K562 (cell line): ENCODE measurements around the gene C1R. TPM values are rescaled to one million over a fixed set of nuclear protein-coding genes. Genes with fewer than 3 reads are reported as not detected.

Source experiments
- ATAC-seq: fragments of 200-7000 bp; cut with Tn5 transposase; 3 replicates; pipeline ENCODE4 v1.9.1; 2020; ENCODE audit warnings: moderate library complexity
- BruUV-seq: library from RNA; stranded (reverse); fragments of 400-500 nt; replicated peaks from 2 replicates; lab custom pipeline; 2021; lab: Mats Ljungman, UMichigan
- CTCF ChIA-PET: fragments of 300-600 bp; formaldehyde crosslinking; extraction: SDS; loops from one replicate; lab custom pipeline; 2021; ENCODE audit warnings: low intra/inter-chr PET ratio; lab: Yijun Ruan, JAX
- POLR2A ChIA-PET: fragments of 300-600, 350-650 bp; sonication (Branson Sonifier 250); formaldehyde crosslinking; extraction: SDS; loops from one replicate; lab custom pipeline; 2021; ENCODE audit warnings: antibody characterized with exemption, inconsistent platforms; lab: Yijun Ruan, JAX
- DNase-seq, 4 experiments: peaks; one replicate each; pipeline versions ENCODE4 v3.0.0 to v3.0.0-alpha.2; 2011 to 2018; ENCODE audit warnings: low spot score in 3 of 4, mixed read lengths in 3 of 4; ENCODE audit errors: extremely low read depth in 1 of 4
- FAIRE-seq: peaks from 2 replicates; lab custom pipeline; 2011; peaks lifted over from hg19 to GRCh38; lab: Jason Lieb, UNC
- H2AFZ ChIP-seq: 2 replicates; pipeline ENCODE4 v1.6.0; 2011; ENCODE audit warnings: low read depth, low read length, control low read depth, inconsistent platforms
- H3K27ac ChIP-seq: fragments of 200-600 bp; 3 replicates; pipeline ENCODE4 v1.8.0; 2011; ENCODE audit warnings: low read depth, mild to moderate bottlenecking, control low read depth, inconsistent platforms, low read length, moderate library complexity, mixed read lengths; ENCODE audit errors: extremely low read depth
- H3K27me3 ChIP-seq, 2 experiments: fragments of 300-600 bp in 1 of 2; 2 replicates in 1 of 2; 3 replicates in 1 of 2; pipeline versions ENCODE4 v1.6.0 to v1.8.0; 2011; ENCODE audit warnings: inconsistent platforms in 2 of 2, low read length in 2 of 2, mild to moderate bottlenecking in 1 of 2, mixed read lengths in 1 of 2, moderate library complexity in 1 of 2; ENCODE audit not compliant: control insufficient read depth in 2 of 2, insufficient read depth in 2 of 2
- H3K36me3 ChIP-seq: fragments of 300-600 bp; 3 replicates; pipeline ENCODE4 v1.8.0; 2011; ENCODE audit warnings: mild to moderate bottlenecking, low read length, inconsistent platforms; ENCODE audit not compliant: control insufficient read depth, insufficient read depth
- H3K4me1 ChIP-seq, 2 experiments: fragments of 200-600 bp in 1 of 2; replicated peaks in 1 of 2; 2 replicates in 1 of 2; 3 replicates in 1 of 2; pipeline versions ENCODE4 v1.5.1 to v1.8.0; 2011; ENCODE audit warnings: inconsistent platforms in 2 of 2, low read length in 2 of 2, mild to moderate bottlenecking in 1 of 2, mixed read lengths in 1 of 2, moderate library complexity in 1 of 2; ENCODE audit not compliant: control insufficient read depth in 2 of 2, insufficient read depth in 2 of 2
- H3K4me2 ChIP-seq: 2 replicates; pipeline ENCODE4 v1.6.1; 2011; ENCODE audit warnings: low read length, control low read depth, inconsistent platforms, mixed read lengths; ENCODE audit not compliant: insufficient read depth
- H3K4me3 ChIP-seq: fragments of 200-600 bp; sonication (generic), shearing (Covaris generic); 2 replicates; pipeline ENCODE4 v1.5.1; 2016; ENCODE audit warnings: control low read depth, inconsistent platforms
- H3K79me2 ChIP-seq: fragments of 200-600 bp; 3 replicates; pipeline ENCODE4 v1.8.0; 2011; ENCODE audit warnings: low read length, inconsistent platforms; ENCODE audit not compliant: control insufficient read depth, insufficient read depth
- H3K9ac ChIP-seq, 2 experiments: 2 replicates each; pipeline versions ENCODE4 v1.6.0 to v1.6.1; 2011; ENCODE audit warnings: low read depth in 2 of 2, low read length in 2 of 2, control low read depth in 1 of 2, inconsistent platforms in 1 of 2, mild to moderate bottlenecking in 1 of 2, mixed read lengths in 1 of 2; ENCODE audit not compliant: insufficient read depth in 1 of 2
- H3K9me1 ChIP-seq: one replicate; pipeline ENCODE4 v1.6.0; 2011; ENCODE audit warnings: inconsistent platforms, mild to moderate bottlenecking, low read length, moderate library complexity; ENCODE audit not compliant: control insufficient read depth, insufficient read depth
- H3K9me3 ChIP-seq: replicated peaks from 2 replicates; pipeline ENCODE4 v1.5.1; 2011; ENCODE audit warnings: low read depth, low read length, inconsistent platforms; ENCODE audit not compliant: control insufficient read depth, insufficient read depth
- H4K20me1 ChIP-seq: replicated peaks from 2 replicates; pipeline ENCODE4 v1.6.1; 2011; ENCODE audit warnings: low read length, inconsistent platforms, mixed read lengths; ENCODE audit not compliant: control insufficient read depth, insufficient read depth
- ARHGAP35 ChIP-seq: fragments of 450-650 bp; IDR thresholded peaks from 2 replicates; pipeline ENCODE4 v1.6.1; 2018; ENCODE audit not compliant: partially characterized antibody
- CHCHD3 ChIP-seq: fragments of 250-450 bp; sonication (Bioruptor Pico); IDR thresholded peaks from 2 replicates; pipeline ENCODE4 v2.1.2; 2022; ENCODE audit warnings: mild to moderate bottlenecking
- EP300 ChIP-seq: IDR thresholded peaks from 2 replicates; pipeline ENCODE4 v1.6.1; 2012; ENCODE audit warnings: low read length, improper control_type of control experiment
- FOXA3 ChIP-seq, 2 experiments: fragments of 450-650 bp in 1 of 2; sonication (generic) in 1 of 2; formaldehyde crosslinking; IDR thresholded peaks in 1 of 2; conservative IDR thresholded peaks in 1 of 2; 2 replicates each; pipeline versions ENCODE4 v1.4.0 to v1.8.0; 2020 to 2022; ENCODE audit warnings: mild to moderate bottlenecking in 2 of 2, missing genetic modification reagents in 1 of 2
- IFI16 ChIP-seq: fragments of 250-450 bp; sonication (Bioruptor Pico); IDR thresholded peaks from 2 replicates; pipeline ENCODE4 v2.1.2; 2022; ENCODE audit warnings: mild to moderate bottlenecking, inconsistent platforms
- ILK ChIP-seq: fragments of 450-650 bp; IDR thresholded peaks from 2 replicates; pipeline ENCODE4 v1.6.1; 2016; ENCODE audit warnings: missing genetic modification characterization, low read depth, mild to moderate bottlenecking, missing compliant biosample characterization, moderate library complexity, borderline replicate concordance
- KDM4B ChIP-seq, 2 experiments: fragments of 450-650 bp in 1 of 2; sonication (generic) in 1 of 2; IDR thresholded peaks; 2 replicates each; pipeline ENCODE4 v1.6.1; 2016 to 2017; ENCODE audit warnings: borderline replicate concordance in 2 of 2, antibody characterized with exemption in 1 of 2, low read depth in 1 of 2, mild to moderate bottlenecking in 1 of 2
- MYNN ChIP-seq, 2 experiments: sonication (generic); formaldehyde crosslinking in 1 of 2; IDR thresholded peaks; 2 replicates each; pipeline versions ENCODE4 v1.5.0 to v1.6.1; 2016 to 2020; ENCODE audit warnings: antibody characterized with exemption in 1 of 2, missing genetic modification reagents in 1 of 2
- NONO ChIP-seq, 2 experiments: fragments of 200-400 bp in 1 of 2; fragments of 450-650 bp in 1 of 2; formaldehyde crosslinking in 1 of 2; IDR thresholded peaks; 2 replicates each; pipeline ENCODE4 v1.6.1; 2017; ENCODE audit warnings: low read depth in 2 of 2, mild to moderate bottlenecking in 2 of 2, moderate library complexity in 2 of 2, low read length in 1 of 2
- POLR2B ChIP-seq: fragments of 450-650 bp; IDR thresholded peaks from 2 replicates; pipeline ENCODE4 v1.6.1; 2018; ENCODE audit warnings: low read depth; ENCODE audit not compliant: partially characterized antibody
- SRF ChIP-seq, 2 experiments: fragments of 250-450, 450-650 bp in 1 of 2; sonication (Bioruptor Pico) in 1 of 2; sonication (generic) in 1 of 2; formaldehyde crosslinking; IDR thresholded peaks; 2 replicates each; pipeline versions ENCODE4 v1.5.0 to v1.5.1; 2020 to 2022; ENCODE audit warnings: mild to moderate bottlenecking in 1 of 2, missing genetic modification reagents in 1 of 2
- ZBTB7A ChIP-seq: IDR thresholded peaks from 2 replicates; pipeline ENCODE4 v1.6.1; 2011; ENCODE audit warnings: low read depth, mild to moderate bottlenecking, low read length, moderate library complexity, borderline replicate concordance; ENCODE audit not compliant: control insufficient read depth
- ZNF311 ChIP-seq: fragments of 250-450 bp; sonication (Bioruptor Pico); IDR thresholded peaks from 2 replicates; pipeline ENCODE4 v1.4.0; 2020; ENCODE audit warnings: mild to moderate bottlenecking, moderate library complexity
- ZNF561 ChIP-seq: fragments of 450-650 bp; formaldehyde crosslinking; conservative IDR thresholded peaks from 2 replicates; pipeline ENCODE4 v1.4.0; 2020; ENCODE audit warnings: mild to moderate bottlenecking, moderate library complexity
- WGBS: fragments of 100-300 bp; shearing (Covaris generic); methylation state at CpG from one replicate; pipeline ENCODE4 v1.1.6; 2016; ENCODE audit warnings: low coverage, mixed read lengths; ENCODE audit not compliant: insufficient coverage; ENCODE audit errors: missing lambda C conversion rate; 5-methylcytosine and 5-hydroxymethylcytosine counted together
- in situ Hi-C: fragments of 300-500 bp; cut with MboI; formaldehyde crosslinking; loops from 4 replicates; pipeline ENCODE4 v1.15.0; 2018; ENCODE audit warnings: inconsistent platforms, mixed read lengths
- intact Hi-C: fragments of 100-400 bp; cut with micrococcal nuclease; formaldehyde crosslinking; loops from 2 replicates; pipeline ENCODE4 v1.14.2; 2022
- polyA plus RNA-seq, 8 experiments: library from polyadenylated mRNA; depleted of rRNA in 4 of 8; stranded (reverse) in 5 of 8; unstranded in 3 of 8; fragments of >200 nt; fragmentation: Nextera tagmentation in 2 of 8; fragmentation: Illumina TruSeq in 1 of 8; extraction: Ambion mirVana in 2 of 8; extraction: Trizol in 1 of 8; gene quantifications; 2 replicates each; pipeline versions ENCODE4 v1.2.1 to v1.2.3, GENCODE V29; 2011 to 2014; ENCODE audit warnings: inconsistent platforms in 1 of 8, missing spikeins in 1 of 8
- total RNA-seq, 7 experiments: library from RNA; depleted of rRNA in 6 of 7; stranded (reverse); fragments of >200 nt in 6 of 7; fragmentation: Illumina TruSeq in 2 of 7; extraction: Trizol in 2 of 7; gene quantifications; 2 replicates each; pipeline versions ENCODE4 v1.2.1 to v1.2.3, GENCODE V29; 2011 to 2021; ENCODE audit warnings: low replicate concordance in 1 of 7
- TF ChIP-seq, protein P1 (sequence below): fragments of 450-650 bp; formaldehyde crosslinking; IDR thresholded peaks from 2 replicates; pipeline ENCODE4 v1.4.0; 2022; ENCODE audit warnings: missing genetic modification characterization
- TF ChIP-seq, protein P2 (sequence below): fragments of 450-650 bp; IDR thresholded peaks from 2 replicates; pipeline ENCODE4 v1.6.1; 2016; ENCODE audit warnings: borderline replicate concordance
- TF ChIP-seq, protein P3 (sequence below): sonication (generic); formaldehyde crosslinking; IDR thresholded peaks from 2 replicates; pipeline ENCODE4 v1.8.1; 2023; ENCODE audit warnings: mild to moderate bottlenecking, missing genetic modification reagents

C1R gene
- total and polyA plus RNA-seq, 9 of the 15 experiments (the other 6 are each of a cell fraction or from before 2014, with no cell fraction given), result 0.07 to 1.0 (median 0.33) TPM; not detected in 1

GRCh38 chr12:7066596-7066995 lies 25.6 kb downstream of the C1R start:
- no TSS peak for BruUV-seq
- Histone ChIP-seq H3K9ac (no peak overlapping the region), H3K4me2 (no peak overlapping the region), H3K4me3 (no peak overlapping the region), H3K4me1 (peaks cover 5 to 14% of the 10 kb centered on the region in 2 experiments; a peak in 3 of 5 replicates), H4K20me1 (no peaks in the 10 kb centered on the region), H3K9me3 (no peaks in the 10 kb centered on the region), H3K36me3 (no peaks in the 10 kb centered on the region), H3K27me3 (no peaks in the 10 kb centered on the region), H3K27ac (no peak overlapping the region), H2AFZ (no peak overlapping the region), H3K79me2 (no peaks in the 10 kb centered on the region), H3K9me1 (no peaks in the 10 kb centered on the region)
- intact Hi-C loops, result no loop called here
- in situ Hi-C loops, result no loop called here
- 22% methylated on average over 2 of the region's 2 CpGs for WGBS
- no peak for TF ChIP-seq ILK (tag)
- TF ChIP-seq POLR2B, result no peak
- TF ChIP-seq KDM4B (IDR thresholded peaks at IDR 0.05; ENCODE audit: borderline replicate concordance in 2 of 2, low read depth in 1 of 2), result no peak
- TF ChIP-seq NONO (IDR thresholded peaks at IDR 0.05; ENCODE audit: low read depth in 2 of 2, low read length in 1 of 2), result no peak
- no peak for TF ChIP-seq FOXA3 (CRISPR knock-in tag; conservative IDR thresholded peaks at IDR 0.05 in 1 of 2, IDR thresholded peaks at IDR 0.05 in 1 of 2)
- no peak for TF ChIP-seq ZNF561
- TF ChIP-seq MYNN (IDR thresholded peaks at IDR 0.05), result no peak
- no peak for TF ChIP-seq MYNN (CRISPR knock-in tag; IDR thresholded peaks at IDR 0.05)
- no peak for TF ChIP-seq ARHGAP35
- TF ChIP-seq SRF (CRISPR knock-in tag; IDR thresholded peaks at IDR 0.05), result no peak
- TF ChIP-seq CHCHD3 (CRISPR knock-in tag), result no peak
- TF ChIP-seq, protein P1, sequence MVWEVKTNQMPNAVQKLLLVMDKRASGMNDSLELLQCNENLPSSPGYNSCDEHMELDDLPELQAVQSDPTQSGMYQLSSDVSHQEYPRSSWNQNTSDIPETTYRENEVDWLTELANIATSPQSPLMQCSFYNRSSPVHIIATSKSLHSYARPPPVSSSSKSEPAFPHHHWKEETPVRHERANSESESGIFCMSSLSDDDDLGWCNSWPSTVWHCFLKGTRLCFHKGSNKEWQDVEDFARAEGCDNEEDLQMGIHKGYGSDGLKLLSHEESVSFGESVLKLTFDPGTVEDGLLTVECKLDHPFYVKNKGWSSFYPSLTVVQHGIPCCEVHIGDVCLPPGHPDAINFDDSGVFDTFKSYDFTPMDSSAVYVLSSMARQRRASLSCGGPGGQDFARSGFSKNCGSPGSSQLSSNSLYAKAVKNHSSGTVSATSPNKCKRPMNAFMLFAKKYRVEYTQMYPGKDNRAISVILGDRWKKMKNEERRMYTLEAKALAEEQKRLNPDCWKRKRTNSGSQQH, result no peak
- TF ChIP-seq IFI16, result no peak
- no peak for TF ChIP-seq ZNF311 (CRISPR knock-in tag)
- no peak for TF ChIP-seq ZBTB7A
- TF ChIP-seq EP300, result no peak
- TF ChIP-seq, protein P2, sequence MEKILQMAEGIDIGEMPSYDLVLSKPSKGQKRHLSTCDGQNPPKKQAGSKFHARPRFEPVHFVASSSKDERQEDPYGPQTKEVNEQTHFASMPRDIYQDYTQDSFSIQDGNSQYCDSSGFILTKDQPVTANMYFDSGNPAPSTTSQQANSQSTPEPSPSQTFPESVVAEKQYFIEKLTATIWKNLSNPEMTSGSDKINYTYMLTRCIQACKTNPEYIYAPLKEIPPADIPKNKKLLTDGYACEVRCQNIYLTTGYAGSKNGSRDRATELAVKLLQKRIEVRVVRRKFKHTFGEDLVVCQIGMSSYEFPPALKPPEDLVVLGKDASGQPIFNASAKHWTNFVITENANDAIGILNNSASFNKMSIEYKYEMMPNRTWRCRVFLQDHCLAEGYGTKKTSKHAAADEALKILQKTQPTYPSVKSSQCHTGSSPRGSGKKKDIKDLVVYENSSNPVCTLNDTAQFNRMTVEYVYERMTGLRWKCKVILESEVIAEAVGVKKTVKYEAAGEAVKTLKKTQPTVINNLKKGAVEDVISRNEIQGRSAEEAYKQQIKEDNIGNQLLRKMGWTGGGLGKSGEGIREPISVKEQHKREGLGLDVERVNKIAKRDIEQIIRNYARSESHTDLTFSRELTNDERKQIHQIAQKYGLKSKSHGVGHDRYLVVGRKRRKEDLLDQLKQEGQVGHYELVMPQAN, result no peak
- TF ChIP-seq, protein P3, sequence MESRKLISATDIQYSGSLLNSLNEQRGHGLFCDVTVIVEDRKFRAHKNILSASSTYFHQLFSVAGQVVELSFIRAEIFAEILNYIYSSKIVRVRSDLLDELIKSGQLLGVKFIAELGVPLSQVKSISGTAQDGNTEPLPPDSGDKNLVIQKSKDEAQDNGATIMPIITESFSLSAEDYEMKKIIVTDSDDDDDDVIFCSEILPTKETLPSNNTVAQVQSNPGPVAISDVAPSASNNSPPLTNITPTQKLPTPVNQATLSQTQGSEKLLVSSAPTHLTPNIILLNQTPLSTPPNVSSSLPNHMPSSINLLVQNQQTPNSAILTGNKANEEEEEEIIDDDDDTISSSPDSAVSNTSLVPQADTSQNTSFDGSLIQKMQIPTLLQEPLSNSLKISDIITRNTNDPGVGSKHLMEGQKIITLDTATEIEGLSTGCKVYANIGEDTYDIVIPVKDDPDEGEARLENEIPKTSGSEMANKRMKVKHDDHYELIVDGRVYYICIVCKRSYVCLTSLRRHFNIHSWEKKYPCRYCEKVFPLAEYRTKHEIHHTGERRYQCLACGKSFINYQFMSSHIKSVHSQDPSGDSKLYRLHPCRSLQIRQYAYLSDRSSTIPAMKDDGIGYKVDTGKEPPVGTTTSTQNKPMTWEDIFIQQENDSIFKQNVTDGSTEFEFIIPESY (CRISPR knock-in tag), result no peak
- ATAC-seq (no peak), FAIRE-seq (no peak), DNase-seq (no peak)
- ChIA-PET POLR2A (interaction anchor here (0.5 to 0.6 kb wide), 2 partner anchors 8 to 106 kb away, joined by 3 to 4 read pairs; no protein-coding TSS in a partner anchor), CTCF (no interaction called here)
